Colonic mucosa (tissue), 4 donors: Measurements from ENCODE around the gene SOX5. TPM values are rescaled to one million over a fixed set of nuclear protein-coding genes. Genes with fewer than 3 reads are reported as not detected.

Experiments
- DNase-seq: peaks from one replicate; pipeline ENCODE4 v3.0.0-alpha.2; 2020
- H3K27ac ChIP-seq: fragments of 200-600 bp; one replicate; pipeline ENCODE4 v1.8.0; 2021
- H3K27me3 ChIP-seq: fragments of 200-600 bp; one replicate; pipeline ENCODE4 v1.8.0; 2021
- H3K36me3 ChIP-seq: fragments of 200-600 bp; one replicate; pipeline ENCODE4 v1.8.0; 2021
- H3K4me1 ChIP-seq: fragments of 200-600 bp; one replicate; pipeline ENCODE4 v1.8.0; 2021; ENCODE audit warnings: mild to moderate bottlenecking
- H3K4me3 ChIP-seq: fragments of 200-600 bp; one replicate; pipeline ENCODE4 v1.8.0; 2021
- H3K9ac ChIP-seq, 2 donors: one replicate each; pipeline ENCODE4 v1.7.0; 2013; ENCODE audit warnings: control low read depth in 2 of 2, low read depth in 2 of 2, low read length in 2 of 2
- H3K9me3 ChIP-seq: fragments of 200-600 bp; one replicate; pipeline ENCODE4 v1.8.0; 2021
- intact Hi-C: fragments of 100-400 bp; cut with DNase I; formaldehyde crosslinking; loops from one replicate; pipeline ENCODE4 v1.14.1; 2022
- total RNA-seq, 2 donors: library from RNA; stranded (reverse); fragmentation: NEBNext Ultra II Directional in 1 of 2; extraction: Animal tissue kit (Norgen Biotek cat#: 25700) in 1 of 2; gene quantifications; one replicate each; pipeline ENCODE4 v1.2.1, GENCODE V29; 2021
- TF ChIP-seq, protein P1 (sequence below): fragments of 200-600 bp; IDR thresholded peaks from one replicate; pipeline ENCODE4 v1.8.0; 2022; ENCODE audit warnings: antibody characterized with exemption, mild to moderate bottlenecking
- donor health status: healthy.
- donor health status: DM: no; HTN: no; CAD: no.
- donor health status: DM: no; HTN: no; CAD: no.

SOX5 gene
- total RNA-seq, 2 donors from 2014 or later, result 1.1 to 1.6 TPM

DNA sequence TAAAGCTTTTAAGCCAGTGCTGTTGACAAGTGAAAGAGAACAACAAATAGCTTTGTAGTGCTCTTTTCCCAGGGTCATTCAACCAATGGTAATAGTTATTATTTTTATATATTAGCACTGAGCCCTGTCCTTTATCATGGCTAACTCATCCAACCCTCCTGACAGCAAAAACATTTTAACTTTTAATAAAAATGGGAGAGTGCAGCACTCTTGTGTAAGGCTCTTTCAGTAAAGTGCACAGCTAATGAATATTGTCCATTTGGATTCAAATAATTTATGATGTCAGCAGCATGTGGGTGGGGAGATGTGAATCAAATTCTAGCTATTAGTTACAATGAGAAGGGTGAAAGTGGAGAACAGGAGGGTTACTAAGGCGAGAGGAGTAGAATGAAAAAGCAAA, 185.7 kb downstream of the SOX5 start:
- no peak overlapping the region for H3K4me3 ChIP-seq
- intact Hi-C loops, result no loop called here
- H3K4me1 ChIP-seq, result no peaks in the 10 kb centered on the region
- no peaks in the 10 kb centered on the region for H3K36me3 ChIP-seq
- no peak for DNase-seq
- H3K27ac ChIP-seq, result no peak overlapping the region
- H3K9ac ChIP-seq, result no peak overlapping the region
- TF ChIP-seq, protein P1, sequence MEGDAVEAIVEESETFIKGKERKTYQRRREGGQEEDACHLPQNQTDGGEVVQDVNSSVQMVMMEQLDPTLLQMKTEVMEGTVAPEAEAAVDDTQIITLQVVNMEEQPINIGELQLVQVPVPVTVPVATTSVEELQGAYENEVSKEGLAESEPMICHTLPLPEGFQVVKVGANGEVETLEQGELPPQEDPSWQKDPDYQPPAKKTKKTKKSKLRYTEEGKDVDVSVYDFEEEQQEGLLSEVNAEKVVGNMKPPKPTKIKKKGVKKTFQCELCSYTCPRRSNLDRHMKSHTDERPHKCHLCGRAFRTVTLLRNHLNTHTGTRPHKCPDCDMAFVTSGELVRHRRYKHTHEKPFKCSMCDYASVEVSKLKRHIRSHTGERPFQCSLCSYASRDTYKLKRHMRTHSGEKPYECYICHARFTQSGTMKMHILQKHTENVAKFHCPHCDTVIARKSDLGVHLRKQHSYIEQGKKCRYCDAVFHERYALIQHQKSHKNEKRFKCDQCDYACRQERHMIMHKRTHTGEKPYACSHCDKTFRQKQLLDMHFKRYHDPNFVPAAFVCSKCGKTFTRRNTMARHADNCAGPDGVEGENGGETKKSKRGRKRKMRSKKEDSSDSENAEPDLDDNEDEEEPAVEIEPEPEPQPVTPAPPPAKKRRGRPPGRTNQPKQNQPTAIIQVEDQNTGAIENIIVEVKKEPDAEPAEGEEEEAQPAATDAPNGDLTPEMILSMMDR, result no peak
- H3K27me3 ChIP-seq, result no peaks in the 10 kb centered on the region
- H3K9me3 ChIP-seq, result no peaks in the 10 kb centered on the region

GRCh38 chr12:23760495-23760894, 189.0 kb downstream of the SOX5 start:
- no peak for DNase-seq
- Histone ChIP-seq H3K9ac (no peak overlapping the region), H3K36me3 (no peaks in the 10 kb centered on the region), H3K4me1 (no peaks in the 10 kb centered on the region), H3K4me3 (no peak overlapping the region), H3K27ac (no peak overlapping the region), H3K9me3 (no peaks in the 10 kb centered on the region), H3K27me3 (no peaks in the 10 kb centered on the region)
- intact Hi-C loops, result no loop called here
- TF ChIP-seq, protein P1, result no peak

DNA sequence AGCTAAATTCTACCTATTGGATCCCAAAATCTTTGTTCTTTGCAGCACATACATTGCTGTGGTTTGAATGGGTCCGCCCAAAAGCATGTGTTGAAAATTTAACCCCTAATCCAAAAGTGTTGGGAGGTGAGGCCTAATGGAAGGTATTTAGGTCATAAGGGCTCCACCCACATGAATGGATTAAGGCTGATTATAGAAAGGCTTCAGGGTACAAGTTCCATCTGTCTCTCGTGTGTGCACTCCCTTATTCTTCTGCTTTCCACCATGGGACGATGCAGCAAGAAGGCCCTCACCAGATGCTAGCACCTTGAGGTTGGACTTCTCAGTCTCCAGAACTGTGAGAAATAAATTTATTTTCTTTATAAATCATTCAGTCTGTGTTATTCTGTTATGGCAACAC, 190.9 kb downstream of the SOX5 start:
- Histone ChIP-seq H3K27ac (no peak overlapping the region), H3K4me1 (no peaks in the 10 kb centered on the region), H3K9me3 (no peaks in the 10 kb centered on the region), H3K27me3 (no peaks in the 10 kb centered on the region), H3K9ac (no peak overlapping the region), H3K36me3 (no peaks in the 10 kb centered on the region), H3K4me3 (no peak overlapping the region)
- intact Hi-C loops, result no loop called here
- TF ChIP-seq, protein P1, result no peak
- DNase-seq, result no peak

DNA sequence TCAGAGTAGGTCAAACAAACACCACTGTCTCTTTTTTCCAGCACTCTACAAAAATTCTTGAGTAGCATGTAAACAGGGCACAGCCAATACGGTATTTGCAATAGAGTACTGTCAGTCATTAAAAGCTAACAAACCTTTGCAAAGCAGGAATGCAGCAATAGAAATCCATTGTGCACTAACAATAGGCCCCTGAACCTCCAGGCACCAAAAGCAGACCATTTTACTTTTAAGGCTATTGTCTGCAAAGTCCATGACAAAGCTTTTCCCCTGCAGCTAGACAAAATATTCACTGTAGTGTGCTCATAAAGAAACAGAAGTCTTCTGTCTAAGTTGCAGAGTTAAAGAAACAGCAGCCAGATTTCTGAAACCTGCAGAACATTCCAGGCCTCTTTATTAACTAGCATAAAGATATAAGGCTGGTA, 191.9 kb downstream of the SOX5 start:
- Histone ChIP-seq H3K27me3 (no peaks in the 10 kb centered on the region), H3K9ac (no peak overlapping the region), H3K36me3 (no peaks in the 10 kb centered on the region), H3K9me3 (no peaks in the 10 kb centered on the region), H3K4me3 (no peak overlapping the region), H3K4me1 (no peaks in the 10 kb centered on the region), H3K27ac (no peak overlapping the region)
- intact Hi-C loops, result no loop called here
- no peak for DNase-seq
- TF ChIP-seq, protein P1, result no peak

DNA sequence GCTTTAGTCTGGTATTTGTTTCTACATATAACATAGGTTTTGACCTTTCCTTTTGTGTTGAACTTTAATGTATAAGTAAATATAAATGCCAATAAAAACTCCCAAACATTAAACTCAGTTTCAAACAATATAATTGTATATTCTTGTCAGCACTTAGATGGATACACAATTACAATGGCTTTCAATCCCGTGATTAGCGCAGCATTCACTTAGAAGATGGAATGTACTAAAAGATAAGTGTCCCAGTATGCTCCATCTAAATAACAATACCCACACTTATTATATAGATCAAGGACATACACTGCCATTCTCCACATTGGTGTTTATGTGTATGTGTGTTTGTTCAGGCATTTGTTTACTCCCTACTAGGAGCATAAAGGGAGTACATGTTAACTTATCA, 193.1 kb downstream of the SOX5 start:
- no peak for DNase-seq
- TF ChIP-seq, protein P1, result no peak
- Histone ChIP-seq H3K4me1 (no peaks in the 10 kb centered on the region), H3K27me3 (no peaks in the 10 kb centered on the region), H3K9me3 (no peaks in the 10 kb centered on the region), H3K9ac (no peak overlapping the region), H3K4me3 (no peak overlapping the region), H3K36me3 (no peaks in the 10 kb centered on the region), H3K27ac (no peak overlapping the region)
- intact Hi-C loops, result no loop called here
